NCI-H460 (cell line): Measurements from ENCODE around the gene EXTL2. TPM values are rescaled to one million over a fixed set of nuclear protein-coding genes. Genes with fewer than 3 reads are reported as not detected.
A peak's percentile ranks its signal among the peaks of the same experiment; 100 is the strongest.
"Not testable (repeated sequence)": the region's sequence is repeated elsewhere in the genome, so short reads cannot be mapped to it uniquely, and the experiment has no call there.

Experiments used
- DNase-seq: peaks from one replicate; pipeline ENCODE4 v3.0.0-alpha.2; 2016; ENCODE audit warnings: low read depth; ENCODE audit errors: extremely low read depth
- total RNA-seq: library from RNA; depleted of rRNA; stranded (reverse); fragments of >200 nt; shearing (Covaris generic); gene quantifications from 2 replicates; pipeline ENCODE4 v1.2.3, GENCODE V29; 2014

Gene EXTL2
- total RNA-seq, 1 experiment from 2014 or later: 19.0 TPM

GRCh38 chr1:100903777-100904176 lies 9.1 kb upstream of the EXTL2 start:
- DNase-seq: no peak

GRCh38 chr1:100902365-100902764 lies 7.7 kb upstream of the EXTL2 start:
- no peak for DNase-seq

DNA sequence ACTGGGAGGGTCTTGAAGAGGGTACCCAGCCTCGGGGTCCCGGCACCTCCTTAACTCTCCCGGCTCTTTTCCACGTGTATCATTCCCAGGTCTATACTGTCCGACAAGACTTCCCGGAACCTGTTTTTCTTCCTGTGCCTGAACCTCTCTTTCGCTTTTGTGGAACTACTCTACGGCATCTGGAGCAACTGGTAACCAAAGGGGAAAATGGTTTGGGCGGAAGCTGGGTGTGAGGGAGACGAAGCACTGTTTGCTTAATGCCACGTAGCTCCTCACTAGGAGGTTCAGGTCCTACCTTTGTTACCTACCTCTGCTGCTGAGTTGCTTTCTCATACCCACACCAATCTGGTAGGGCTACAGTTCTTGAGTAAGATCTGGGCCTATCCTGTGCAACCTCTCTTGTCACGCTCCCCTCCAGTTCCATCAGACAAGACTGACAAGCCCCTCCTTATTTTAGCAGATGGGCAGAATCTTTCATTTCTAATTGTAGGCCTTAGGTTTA lies 1.9 kb upstream of the EXTL2 start:
- no peak for DNase-seq

GRCh38 chr1:100895540-100896480 lies 1.2 kb upstream of the EXTL2 start, which contains the start of gene SLC30A7:
TSS of gene SLC30A7 (plus strand) at chr1:100896090. CDS start at chr1:100896263, 173 bp downstream.
- peak; percentile 82 for DNase-seq

- DNase-seq: no peak
Measured at GRCh38 chr1:100893718-100894117, 924 bp downstream of the EXTL2 start.

GRCh38 chr1:100892554-100892953 lies 2.1 kb downstream of the EXTL2 start:
- no peak for DNase-seq

GRCh38 chr1:100891380-100891779 lies 3.3 kb downstream of the EXTL2 start:
- no peak for DNase-seq

DNA sequence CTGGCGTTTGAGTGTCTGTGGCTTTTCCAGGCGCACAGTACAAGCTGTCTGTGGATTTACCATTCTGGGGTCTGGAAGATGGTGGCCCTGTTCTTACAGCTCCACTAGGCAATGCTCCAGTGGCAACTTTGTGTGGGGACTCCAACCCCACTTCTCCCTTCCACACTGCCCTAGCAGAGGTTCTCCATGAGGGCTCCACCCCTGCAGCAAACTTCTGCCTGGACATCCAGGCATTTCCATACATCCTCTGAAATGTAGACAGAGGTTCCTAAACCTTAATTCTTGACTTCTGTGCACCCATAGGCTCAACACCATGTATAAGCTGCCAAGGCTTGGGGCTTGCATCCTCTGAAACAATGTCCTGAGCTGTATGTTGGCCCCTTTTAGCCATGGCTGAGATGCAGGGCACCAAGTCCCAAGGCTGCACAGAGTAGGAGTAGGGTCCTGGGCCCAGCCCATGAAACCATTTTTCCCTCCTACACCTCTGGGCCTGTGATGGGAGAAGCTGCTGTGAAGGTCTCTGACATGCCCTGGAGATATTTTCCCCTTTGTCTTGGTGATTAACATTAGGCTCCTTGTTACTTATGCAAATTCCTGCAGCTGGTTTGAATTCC lies 4.7 kb downstream of the EXTL2 start:
- DNase-seq: not testable (repeated sequence)

GRCh38 chr1:100889007-100889406 lies 5.6 kb downstream of the EXTL2 start:
- not testable (repeated sequence) for DNase-seq

GRCh38 chr1:100883963-100884362 lies 10.7 kb downstream of the EXTL2 start:
- no peak for DNase-seq

- DNase-seq: no peak
Measured at GRCh38 chr1:100882698-100883097, 11.9 kb downstream of the EXTL2 start.

DNA sequence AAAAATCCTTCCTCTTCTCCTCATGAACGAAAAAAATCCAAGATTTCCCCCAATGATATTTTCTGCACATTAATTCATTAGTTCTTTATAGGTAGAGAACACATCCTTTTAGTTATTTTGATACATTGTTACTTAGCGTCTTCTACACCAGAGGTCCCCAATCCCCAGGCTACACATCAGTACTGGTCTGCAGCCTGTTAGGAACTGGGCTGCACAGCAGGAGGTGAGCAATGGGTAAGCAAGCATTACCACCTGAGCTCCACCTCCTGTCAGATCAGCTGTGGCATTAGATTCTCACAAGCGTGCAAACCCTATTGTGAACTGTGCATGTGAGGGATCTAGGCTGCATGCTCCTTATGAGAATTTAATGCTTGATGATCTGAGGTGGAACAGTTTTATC lies 13.0 kb downstream of the EXTL2 start:
- DNase-seq: no peak

GRCh38 chr1:100879422-100879821 lies 15.2 kb downstream of the EXTL2 start:
- DNase-seq: no peak

- DNase-seq: no peak
Measured at GRCh38 chr1:100876291-100876690, 18.4 kb downstream of the EXTL2 start.

GRCh38 chr1:100875228-100875627 lies 19.4 kb downstream of the EXTL2 start:
- no peak for DNase-seq

DNA sequence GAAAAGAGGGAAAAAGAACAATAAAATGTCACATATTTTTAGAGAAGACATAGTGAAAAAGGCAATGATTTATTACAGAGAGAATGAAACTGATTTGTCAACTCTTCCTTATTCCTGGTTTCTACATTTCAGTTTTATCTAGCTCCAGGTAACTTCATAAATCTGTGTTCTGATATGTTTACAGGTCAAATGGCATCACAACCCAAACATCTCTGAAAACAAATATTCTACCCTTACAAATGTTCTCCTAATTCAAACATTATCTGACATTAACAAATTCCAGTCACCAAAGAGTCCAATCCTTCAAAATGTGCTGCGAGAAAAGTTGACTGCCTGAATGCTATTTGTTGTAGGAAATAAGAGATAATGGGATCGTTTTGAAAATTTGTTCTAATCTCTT lies 20.2 kb downstream of the EXTL2 start:
- no peak for DNase-seq

DNA sequence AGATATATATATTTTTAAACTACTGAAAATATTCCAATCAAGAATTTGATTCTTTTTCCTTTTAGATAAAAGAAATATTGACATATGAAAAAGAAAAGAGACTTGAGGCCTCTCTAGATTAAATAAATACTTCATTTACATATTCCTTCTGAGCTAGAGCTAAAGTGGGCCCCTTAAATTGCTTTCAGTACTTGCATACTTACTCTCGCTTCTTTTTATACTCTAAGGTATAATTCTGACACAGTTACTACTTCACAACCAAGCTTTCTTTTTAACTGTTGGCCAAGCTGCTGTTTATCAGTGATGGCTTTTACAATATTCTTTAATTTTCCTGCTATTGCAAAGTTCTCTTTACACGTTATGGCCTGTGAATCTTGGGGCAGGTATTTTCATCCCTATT lies 24.6 kb downstream of the EXTL2 start:
- DNase-seq: no peak

- DNase-seq: peak; percentile 20
Measured at GRCh38 chr1:100868364-100868995, 26.2 kb downstream of the EXTL2 start.

- no peak for DNase-seq
Measured at GRCh38 chr1:100866901-100867206, 27.8 kb downstream of the EXTL2 start.

- DNase-seq: no peak
Measured at GRCh38 chr1:100866041-100866900, 28.4 kb downstream of the EXTL2 start.
